ENCODE results near the gene LENEP. TPM values are rescaled to one million over a fixed set of nuclear protein-coding genes. Genes with fewer than 3 reads are reported as not detected.

LENEP gene
- total RNA-seq, 1 donor from 2014 or later: 1.1 TPM

DNA sequence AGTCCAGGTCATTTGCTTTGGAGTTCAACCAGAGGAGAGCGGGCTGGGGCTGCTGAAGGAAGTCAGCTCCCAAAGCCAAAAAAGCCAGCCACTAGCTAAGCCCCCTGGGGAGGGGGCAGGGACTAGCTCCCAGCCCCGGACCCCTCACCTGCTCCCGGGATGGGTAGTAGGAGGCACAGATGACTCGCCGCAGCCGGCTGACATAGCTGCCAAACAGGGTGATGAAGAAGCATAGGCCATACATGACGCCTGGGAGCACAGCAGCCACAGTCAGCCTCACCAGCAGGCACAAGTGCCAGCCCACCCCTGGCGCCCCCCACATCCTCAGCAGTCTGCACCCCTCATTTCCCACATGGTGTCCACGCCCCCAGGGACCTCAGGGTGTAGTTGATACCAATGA, 32.8 kb downstream of the LENEP start:
- Mint-ChIP-seq H3K36me3 (no peaks in the 10 kb centered on the region), H3K27me3 (peaks cover 4% of the 10 kb centered on the region), H3K4me3 (no peak overlapping the region), H3K4me1 (ENCODE audit: unreplicated experiment) (peaks cover 10% of the 10 kb centered on the region), H3K9me3 (no peaks in the 10 kb centered on the region), H3K27ac (no peak overlapping the region)
- TF ChIP-seq, protein P1, sequence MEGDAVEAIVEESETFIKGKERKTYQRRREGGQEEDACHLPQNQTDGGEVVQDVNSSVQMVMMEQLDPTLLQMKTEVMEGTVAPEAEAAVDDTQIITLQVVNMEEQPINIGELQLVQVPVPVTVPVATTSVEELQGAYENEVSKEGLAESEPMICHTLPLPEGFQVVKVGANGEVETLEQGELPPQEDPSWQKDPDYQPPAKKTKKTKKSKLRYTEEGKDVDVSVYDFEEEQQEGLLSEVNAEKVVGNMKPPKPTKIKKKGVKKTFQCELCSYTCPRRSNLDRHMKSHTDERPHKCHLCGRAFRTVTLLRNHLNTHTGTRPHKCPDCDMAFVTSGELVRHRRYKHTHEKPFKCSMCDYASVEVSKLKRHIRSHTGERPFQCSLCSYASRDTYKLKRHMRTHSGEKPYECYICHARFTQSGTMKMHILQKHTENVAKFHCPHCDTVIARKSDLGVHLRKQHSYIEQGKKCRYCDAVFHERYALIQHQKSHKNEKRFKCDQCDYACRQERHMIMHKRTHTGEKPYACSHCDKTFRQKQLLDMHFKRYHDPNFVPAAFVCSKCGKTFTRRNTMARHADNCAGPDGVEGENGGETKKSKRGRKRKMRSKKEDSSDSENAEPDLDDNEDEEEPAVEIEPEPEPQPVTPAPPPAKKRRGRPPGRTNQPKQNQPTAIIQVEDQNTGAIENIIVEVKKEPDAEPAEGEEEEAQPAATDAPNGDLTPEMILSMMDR (conservative IDR thresholded peaks at IDR 0.05): no peak
- DNase-seq (ENCODE audit: extremely low spot score, unreplicated experiment): no peak

DNA sequence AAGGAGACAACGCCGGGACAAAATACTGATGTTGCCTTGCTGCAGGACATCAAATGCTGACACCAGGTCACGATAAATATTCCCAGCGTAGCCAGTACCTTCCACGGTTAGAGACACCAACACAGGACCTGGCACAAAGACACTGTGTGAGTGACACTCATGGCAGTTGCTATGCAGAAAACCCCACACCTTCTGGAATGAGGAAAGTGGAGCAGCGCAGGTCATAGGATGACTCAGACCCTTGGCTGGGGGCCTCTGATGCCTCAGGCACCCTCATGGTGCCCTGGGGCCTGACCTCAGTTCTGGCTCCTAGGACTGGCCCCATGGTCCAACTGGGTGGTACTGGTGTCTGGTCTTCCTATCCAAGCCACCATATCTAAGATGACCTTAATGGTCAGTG, 33.2 kb downstream of the LENEP start:
- Mint-ChIP-seq H3K9me3 (no peaks in the 10 kb centered on the region), H3K27me3 (peaks cover 4% of the 10 kb centered on the region), H3K4me1 (ENCODE audit: unreplicated experiment) (peaks cover 6% of the 10 kb centered on the region), H3K36me3 (no peaks in the 10 kb centered on the region), H3K4me3 (no peak overlapping the region), H3K27ac (no peak overlapping the region)
- TF ChIP-seq, protein P1 (conservative IDR thresholded peaks at IDR 0.05): no peak
- no peak for DNase-seq (ENCODE audit: extremely low spot score, unreplicated experiment)

DNA sequence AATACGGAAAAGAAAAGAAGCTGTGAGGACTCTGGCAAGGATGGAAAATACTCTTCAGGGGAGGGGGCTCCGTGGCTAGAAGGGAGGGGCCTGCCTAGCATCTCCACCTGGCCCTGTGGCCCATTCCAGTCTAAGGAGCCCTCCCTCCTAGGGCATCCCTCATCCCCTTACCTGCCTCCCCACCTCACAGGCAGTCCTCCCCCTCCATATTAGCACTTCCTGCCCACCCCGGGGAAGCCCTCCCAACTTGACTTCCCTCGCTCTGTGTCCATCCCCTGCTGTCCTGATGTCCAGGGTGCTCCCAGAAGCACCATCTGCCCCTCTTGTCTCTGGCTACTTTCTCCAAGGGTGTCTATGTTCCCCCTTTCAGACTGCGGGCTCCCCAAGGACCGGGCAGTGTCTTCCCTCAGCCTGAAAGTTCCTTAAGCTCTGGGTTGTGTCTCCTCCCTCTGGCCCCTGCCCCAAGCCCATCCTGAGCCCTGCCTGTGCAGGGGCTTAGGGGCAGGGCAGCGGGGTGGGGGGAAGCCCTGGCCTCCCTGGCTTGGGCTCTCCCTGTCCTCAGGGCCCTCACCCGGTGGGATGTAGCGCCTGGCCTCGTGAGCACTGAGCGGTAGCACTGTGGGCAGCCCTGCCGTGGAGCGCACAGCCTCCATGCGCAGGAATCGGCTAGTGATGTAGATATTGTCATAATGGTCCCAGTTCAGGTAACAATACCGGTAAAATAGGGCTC, 36.3 kb downstream of the LENEP start:
- H3K27ac Mint-ChIP-seq: no peak overlapping the region
- H3K36me3 Mint-ChIP-seq: no peaks in the 10 kb centered on the region
- no peak for DNase-seq (ENCODE audit: extremely low spot score, unreplicated experiment)
- H3K9me3 Mint-ChIP-seq: no peaks in the 10 kb centered on the region
- TF ChIP-seq, protein P1 (conservative IDR thresholded peaks at IDR 0.05): no peak
- peaks cover 4% of the 10 kb centered on the region for H3K27me3 Mint-ChIP-seq
- no peak overlapping the region for H3K4me3 Mint-ChIP-seq
- H3K4me1 Mint-ChIP-seq (ENCODE audit: unreplicated experiment): no peaks in the 10 kb centered on the region

- Mint-ChIP-seq H3K36me3 (no peaks in the 10 kb centered on the region), H3K9me3 (no peaks in the 10 kb centered on the region), H3K4me3 (no peak overlapping the region), H3K4me1 (ENCODE audit: unreplicated experiment) (no peaks in the 10 kb centered on the region), H3K27ac (no peak overlapping the region), H3K27me3 (peaks cover 4% of the 10 kb centered on the region)
- DNase-seq (ENCODE audit: extremely low spot score, unreplicated experiment): no peak
- TF ChIP-seq, protein P1 (conservative IDR thresholded peaks at IDR 0.05): no peak
Observed at GRCh38 chr1:155030243-155030795, 36.9 kb downstream of the LENEP start.

GRCh38 chr1:155030899-155031298, 37.5 kb downstream of the LENEP start:
- H3K4me3 Mint-ChIP-seq: no peak overlapping the region
- DNase-seq (ENCODE audit: extremely low spot score, unreplicated experiment): no peak
- peaks cover 4% of the 10 kb centered on the region for H3K27me3 Mint-ChIP-seq
- H3K27ac Mint-ChIP-seq: no peak overlapping the region
- H3K36me3 Mint-ChIP-seq: no peaks in the 10 kb centered on the region
- TF ChIP-seq, protein P1 (conservative IDR thresholded peaks at IDR 0.05): no peak
- H3K9me3 Mint-ChIP-seq: no peaks in the 10 kb centered on the region
- no peaks in the 10 kb centered on the region for H3K4me1 Mint-ChIP-seq (ENCODE audit: unreplicated experiment)

Measured in type B pancreatic cell (in vitro differentiated cells).